Smooth muscle cell (in vitro differentiated cells): ENCODE measurements around the gene TMEM239. TPM values are rescaled to one million over a fixed set of nuclear protein-coding genes. Genes with fewer than 3 reads are reported as not detected.

Source experiments
- DNase-seq: peaks from one replicate; lab custom pipeline; 2025; ENCODE audit not compliant: unreplicated experiment; lab: John Stamatoyannopoulos, UW
- H2AFZ ChIP-seq: fragments of 200-600 bp; sonication (generic); 2 replicates; pipeline ENCODE4 v1.6.0; 2016; ENCODE audit warnings: antibody characterized with exemption, low read depth, mild to moderate bottlenecking
- H3F3A ChIP-seq: fragments of 200-600 bp; sonication (generic); 2 replicates; pipeline ENCODE4 v1.6.0; 2017; ENCODE audit warnings: antibody characterized with exemption, low read depth
- H3K27ac ChIP-seq: fragments of 200-600 bp; sonication (generic); 2 replicates; pipeline ENCODE4 v1.5.1; 2016; ENCODE audit warnings: low read depth, mild to moderate bottlenecking
- H3K27me3 ChIP-seq: fragments of 200-600 bp; sonication (generic); 2 replicates; pipeline ENCODE4 v1.6.1; 2016; ENCODE audit warnings: low read depth, mild to moderate bottlenecking
- H3K36me3 ChIP-seq: fragments of 200-600 bp; sonication (generic); 2 replicates; pipeline ENCODE4 v1.5.1; 2016; ENCODE audit warnings: low read depth
- H3K4me1 ChIP-seq: fragments of 200-600 bp; sonication (generic); 2 replicates; pipeline ENCODE4 v1.5.1; 2016; ENCODE audit warnings: low read depth
- H3K4me2 ChIP-seq: fragments of 200-600 bp; sonication (generic); 2 replicates; pipeline ENCODE4 v1.6.0; 2016; ENCODE audit warnings: mild to moderate bottlenecking
- H3K4me3 ChIP-seq: fragments of 200-600 bp; sonication (generic); 2 replicates; pipeline ENCODE4 v1.5.1; 2016; ENCODE audit warnings: mild to moderate bottlenecking
- H3K79me2 ChIP-seq: fragments of 200-600 bp; sonication (generic); 2 replicates; pipeline ENCODE4 v1.6.0; 2016; ENCODE audit warnings: low read depth, mild to moderate bottlenecking
- H3K9ac ChIP-seq: fragments of 200-600 bp; sonication (generic); 2 replicates; pipeline ENCODE4 v1.6.0; 2016; ENCODE audit warnings: low read depth
- H3K9me3 ChIP-seq: fragments of 200-600 bp; sonication (generic); replicated peaks from 2 replicates; pipeline ENCODE4 v1.5.1; 2016; ENCODE audit warnings: low read depth
- H4K20me1 ChIP-seq: fragments of 200-600 bp; sonication (generic); 2 replicates; pipeline ENCODE4 v1.6.0; 2016; ENCODE audit warnings: low read depth
- WGBS: methylation state at CpG from one replicate; pipeline ENCODE4 v1.1.7; 2016; ENCODE audit warnings: low lambda C conversion rate; 5-methylcytosine and 5-hydroxymethylcytosine counted together
- polyA plus RNA-seq: library from polyadenylated mRNA; unstranded; fragments of >200 nt; fragmentation: Nextera tagmentation; extraction: Ambion mirVana; gene quantifications from 2 replicates; pipeline ENCODE4 v1.2.1, GENCODE V29; 2016
- total RNA-seq: library from RNA; depleted of rRNA; stranded (reverse); fragments of >200 nt; gene quantifications from 2 replicates; pipeline ENCODE4 v1.2.3, GENCODE V29; 2014
- TF ChIP-seq, protein P1 (sequence below): fragments of 200-600 bp; sonication (generic); IDR thresholded peaks from 2 replicates; pipeline ENCODE4 v1.5.1; 2017; ENCODE audit warnings: borderline replicate concordance, mild to moderate bottlenecking, antibody characterized with exemption; ENCODE audit not compliant: insufficient read depth, poor library complexity, severe bottlenecking

TMEM239 gene
- total and polyA plus RNA-seq, 2 experiments from 2014 or later, result not detected

DNA sequence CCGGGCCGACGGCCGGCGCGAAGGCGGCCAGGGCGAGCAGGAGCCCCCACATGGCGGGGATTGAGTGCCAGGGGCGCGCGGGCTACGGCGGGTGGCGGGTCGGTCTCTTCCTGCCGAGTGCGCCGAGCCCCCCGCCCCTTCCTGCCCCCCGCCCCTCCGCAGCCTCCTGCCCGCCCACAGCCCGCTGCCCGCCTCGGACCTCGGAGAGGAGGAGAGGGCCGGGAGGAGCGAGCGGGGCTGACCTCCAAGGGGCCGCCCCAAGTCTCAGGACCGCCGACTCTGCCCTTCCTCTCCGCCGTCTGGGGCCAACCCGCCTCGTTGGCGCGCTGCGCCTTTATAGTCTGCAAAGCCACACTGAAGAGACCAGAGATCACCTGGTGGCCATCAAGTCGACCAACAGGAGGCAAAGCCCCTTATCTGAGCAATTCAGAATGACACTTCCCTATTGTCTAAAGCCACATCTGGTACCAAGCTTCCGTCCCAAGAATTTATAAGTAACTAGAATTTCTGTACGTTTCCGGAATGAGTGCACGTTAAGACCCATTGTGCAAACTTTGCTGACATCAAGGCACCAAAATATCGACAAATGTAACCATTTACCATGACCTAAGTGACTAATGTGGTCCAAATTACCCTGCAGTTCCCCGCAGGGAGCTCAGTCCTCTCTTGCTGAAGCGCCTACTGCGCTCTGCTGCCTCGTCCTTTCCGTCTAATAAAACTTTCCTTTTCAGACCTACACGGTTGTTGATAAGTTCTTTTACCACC, 15.5 kb upstream of the TMEM239 start, which contains the start of gene CPXM1:
TSS of gene CPXM1 (minus strand) at position 107 of the 765 bp plus-strand sequence. CDS start at position 52, 55 bp downstream.
- Histone ChIP-seq H4K20me1 (no peaks in the 10 kb centered on the region), H3K4me1 (peaks cover 13% of the 10 kb centered on the region), H3K79me2 (no peaks in the 10 kb centered on the region), H3K36me3 (no peaks in the 10 kb centered on the region), H3K4me2 (peak within 1 kb of the TSS; percentile 87), H3K9ac (no peak within 1 kb of the TSS), H2AFZ (peak within 1 kb of the TSS; percentile 78), H3K27ac (no peak within 1 kb of the TSS), H3F3A (no peaks in the 10 kb centered on the region), H3K9me3 (no peaks in the 10 kb centered on the region), H3K27me3 (peaks cover 47% of the 10 kb centered on the region), H3K4me3 (peak within 1 kb of the TSS; percentile 64)
- WGBS, result 3% methylated on average over 19 of the region's 52 CpGs
- no peak for DNase-seq
- TF ChIP-seq, protein P1, sequence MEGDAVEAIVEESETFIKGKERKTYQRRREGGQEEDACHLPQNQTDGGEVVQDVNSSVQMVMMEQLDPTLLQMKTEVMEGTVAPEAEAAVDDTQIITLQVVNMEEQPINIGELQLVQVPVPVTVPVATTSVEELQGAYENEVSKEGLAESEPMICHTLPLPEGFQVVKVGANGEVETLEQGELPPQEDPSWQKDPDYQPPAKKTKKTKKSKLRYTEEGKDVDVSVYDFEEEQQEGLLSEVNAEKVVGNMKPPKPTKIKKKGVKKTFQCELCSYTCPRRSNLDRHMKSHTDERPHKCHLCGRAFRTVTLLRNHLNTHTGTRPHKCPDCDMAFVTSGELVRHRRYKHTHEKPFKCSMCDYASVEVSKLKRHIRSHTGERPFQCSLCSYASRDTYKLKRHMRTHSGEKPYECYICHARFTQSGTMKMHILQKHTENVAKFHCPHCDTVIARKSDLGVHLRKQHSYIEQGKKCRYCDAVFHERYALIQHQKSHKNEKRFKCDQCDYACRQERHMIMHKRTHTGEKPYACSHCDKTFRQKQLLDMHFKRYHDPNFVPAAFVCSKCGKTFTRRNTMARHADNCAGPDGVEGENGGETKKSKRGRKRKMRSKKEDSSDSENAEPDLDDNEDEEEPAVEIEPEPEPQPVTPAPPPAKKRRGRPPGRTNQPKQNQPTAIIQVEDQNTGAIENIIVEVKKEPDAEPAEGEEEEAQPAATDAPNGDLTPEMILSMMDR, result no peak

DNA sequence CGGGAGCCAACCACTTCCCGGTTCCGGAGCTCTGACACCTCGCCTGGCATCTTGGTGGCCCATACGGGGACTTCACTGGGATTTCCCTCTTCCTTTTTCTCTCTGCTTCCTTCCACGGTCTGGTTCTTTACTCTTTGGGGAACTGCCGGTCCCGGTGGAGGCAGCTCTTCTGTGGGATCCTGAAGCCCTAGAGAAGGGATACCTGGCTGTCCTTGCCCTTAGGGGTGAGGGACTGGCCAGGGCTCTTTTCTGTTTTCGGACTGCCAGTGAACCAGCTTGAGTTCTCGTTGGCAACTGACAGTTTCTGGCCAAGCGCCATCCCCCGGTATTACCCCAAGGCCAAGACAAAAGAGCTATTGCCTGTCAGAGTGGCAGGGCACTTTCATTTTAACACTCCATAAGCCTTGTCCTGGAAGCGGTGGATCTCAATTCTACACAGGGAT, 14.9 kb upstream of the TMEM239 start:
- Histone ChIP-seq H3K9me3 (no peaks in the 10 kb centered on the region), H3K27me3 (peaks cover 47% of the 10 kb centered on the region), H4K20me1 (no peaks in the 10 kb centered on the region), H3F3A (no peaks in the 10 kb centered on the region), H2AFZ (peak overlapping the region; percentile 78), H3K9ac (no peak overlapping the region), H3K4me2 (peak overlapping the region; percentile 87), H3K4me1 (peaks cover 13% of the 10 kb centered on the region), H3K79me2 (no peaks in the 10 kb centered on the region), H3K4me3 (peak overlapping the region; percentile 64), H3K27ac (no peak overlapping the region), H3K36me3 (no peaks in the 10 kb centered on the region)
- WGBS, result 17% methylated on average over 13 of the region's 13 CpGs
- no peak for DNase-seq
- TF ChIP-seq, protein P1, result no peak

DNA sequence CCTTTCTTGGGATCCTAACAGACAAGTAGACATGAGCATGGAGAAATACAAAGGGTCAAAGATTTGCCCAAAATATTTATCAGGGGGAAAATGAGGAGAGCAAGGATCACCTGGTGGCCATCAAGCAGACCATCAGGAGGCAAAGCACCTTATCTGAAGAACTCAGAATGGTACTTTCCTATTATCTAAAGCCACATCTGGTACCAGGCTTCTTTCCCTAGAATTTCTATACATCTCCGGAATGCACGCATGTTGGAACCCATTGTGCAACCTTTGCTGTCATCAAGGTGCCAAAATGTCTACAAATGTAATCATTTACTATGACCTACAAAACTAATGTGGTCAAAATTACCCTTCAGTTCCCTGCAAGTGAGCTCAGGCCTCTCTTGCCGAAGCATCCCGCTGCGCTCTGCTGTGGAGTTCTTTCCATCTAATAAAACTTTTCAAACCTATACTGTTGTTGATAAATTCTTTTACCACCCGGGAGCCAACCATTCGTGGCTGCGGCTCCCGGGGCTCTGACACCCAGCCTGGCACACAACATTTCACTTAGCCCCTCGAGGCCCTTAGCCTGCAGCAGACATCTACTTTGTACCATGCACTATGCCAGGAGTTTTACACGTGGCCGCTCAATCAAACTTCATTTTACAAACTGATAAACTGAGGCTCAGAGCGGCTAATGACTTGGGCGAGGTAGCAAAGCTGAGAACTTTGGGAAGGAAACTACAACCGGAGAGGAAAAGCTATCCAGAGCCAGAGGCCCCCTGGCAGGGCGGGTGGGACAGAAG, 11.9 kb upstream of the TMEM239 start:
- DNase-seq, result no peak

More for the DNA sequence above, 11.9 kb upstream of the TMEM239 start:
- no peaks in the 10 kb centered on the region for H3K9me3 ChIP-seq
- no peaks in the 10 kb centered on the region for H3K36me3 ChIP-seq
- H3K4me1 ChIP-seq, result peaks cover 12% of the 10 kb centered on the region
- no peaks in the 10 kb centered on the region for H4K20me1 ChIP-seq
- no peak overlapping the region for H3K4me3 ChIP-seq
- H3K9ac ChIP-seq, result no peak overlapping the region
- TF ChIP-seq, protein P1, result no peak
- H3F3A ChIP-seq, result no peaks in the 10 kb centered on the region
- H2AFZ ChIP-seq, result peak overlapping the region; percentile 4
- no peak overlapping the region for H3K27ac ChIP-seq
- H3K79me2 ChIP-seq, result no peaks in the 10 kb centered on the region
- WGBS, result 63% methylated on average over 16 of the region's 16 CpGs
- H3K4me2 ChIP-seq, result peak overlapping the region; percentile 54
- peaks cover 47% of the 10 kb centered on the region for H3K27me3 ChIP-seq
